Astrocyte (in vitro differentiated cells and primary cell): Measurements from ENCODE around the gene RBM20. TPM values are rescaled to one million over a fixed set of nuclear protein-coding genes. Genes with fewer than 3 reads are reported as not detected.

Experiments
- DNase-seq: peaks from one replicate; pipeline ENCODE4 v3.0.0-alpha.2; 2010; ENCODE audit warnings: low read depth
- FAIRE-seq: peaks from 2 replicates; lab custom pipeline; 2011; peaks lifted over from hg19 to GRCh38; lab: Jason Lieb, UNC
- H2AFZ ChIP-seq: 2 replicates; pipeline ENCODE4 v1.6.0; 2012; ENCODE audit warnings: low read depth, low read length, inconsistent platforms
- H3K27ac ChIP-seq: 2 replicates; pipeline ENCODE4 v1.5.1; 2011; ENCODE audit warnings: low read depth, low read length, inconsistent platforms
- H3K27me3 ChIP-seq: 2 replicates; pipeline ENCODE4 v1.6.0; 2011; ENCODE audit warnings: low read length, inconsistent platforms; ENCODE audit not compliant: insufficient read depth
- H3K36me3 ChIP-seq: 2 replicates; pipeline ENCODE4 v1.5.1; 2011; ENCODE audit warnings: low read length, inconsistent platforms; ENCODE audit not compliant: insufficient read depth
- H3K4me1 ChIP-seq: 2 replicates; pipeline ENCODE4 v1.5.1; 2011; ENCODE audit warnings: low read length, inconsistent platforms; ENCODE audit not compliant: insufficient read depth
- H3K4me2 ChIP-seq: 2 replicates; pipeline ENCODE4 v1.6.0; 2012; ENCODE audit warnings: low read length, inconsistent platforms
- H3K4me3 ChIP-seq: 2 replicates; pipeline ENCODE4 v1.5.1; 2011; ENCODE audit warnings: low read depth, mild to moderate bottlenecking, low read length, inconsistent platforms; ENCODE audit not compliant: insufficient read depth
- H3K79me2 ChIP-seq: 2 replicates; pipeline ENCODE4 v1.6.0; 2012; ENCODE audit warnings: mild to moderate bottlenecking, low read length, inconsistent platforms; ENCODE audit not compliant: insufficient read depth
- H3K9ac ChIP-seq: 2 replicates; pipeline ENCODE4 v1.6.0; 2012; ENCODE audit warnings: mild to moderate bottlenecking, low read length, inconsistent platforms
- H3K9me3 ChIP-seq: 2 replicates; pipeline ENCODE4 v1.5.1; 2012; ENCODE audit warnings: low read depth, mild to moderate bottlenecking, low read length, inconsistent platforms; ENCODE audit not compliant: insufficient read depth
- H4K20me1 ChIP-seq: 2 replicates; pipeline ENCODE4 v1.6.0; 2012; ENCODE audit warnings: low read length, inconsistent platforms; ENCODE audit not compliant: insufficient read depth
- H3K27ac Mint-ChIP-seq: one replicate; pipeline ENCODE4 v1.8.0; 2021; ENCODE audit warnings: mild to moderate bottlenecking, mixed read lengths; ENCODE audit not compliant: unreplicated experiment
- H3K27me3 Mint-ChIP-seq: one replicate; pipeline ENCODE4 v1.8.0; 2021; ENCODE audit warnings: low read depth, mixed read lengths; ENCODE audit not compliant: unreplicated experiment
- H3K36me3 Mint-ChIP-seq: one replicate; pipeline ENCODE4 v1.8.0; 2021; ENCODE audit warnings: low read depth, mixed read lengths; ENCODE audit not compliant: unreplicated experiment
- H3K4me1 Mint-ChIP-seq: one replicate; pipeline ENCODE4 v1.8.0; 2021; ENCODE audit warnings: low read depth, mixed read lengths; ENCODE audit not compliant: unreplicated experiment
- H3K4me3 Mint-ChIP-seq: one replicate; pipeline ENCODE4 v1.8.0; 2021; ENCODE audit warnings: mild to moderate bottlenecking, moderate library complexity, mixed read lengths; ENCODE audit not compliant: unreplicated experiment
- H3K9me3 Mint-ChIP-seq: one replicate; pipeline ENCODE4 v1.8.0; 2021; ENCODE audit warnings: mild to moderate bottlenecking, mixed read lengths; ENCODE audit not compliant: unreplicated experiment
- EZH2 ChIP-seq: IDR thresholded peaks from 2 replicates; pipeline ENCODE4 v1.6.1; 2012; ENCODE audit warnings: mild to moderate bottlenecking, low read length, inconsistent platforms; ENCODE audit not compliant: insufficient read depth
- total RNA-seq: library from RNA; stranded (reverse); gene quantifications from 2 replicates; pipeline ENCODE4 v1.2.1, GENCODE V29; 2021
- TF ChIP-seq, protein P1 (sequence below): IDR thresholded peaks from 2 replicates; pipeline ENCODE4 v1.5.1; 2011; ENCODE audit warnings: low read depth, mild to moderate bottlenecking, inconsistent platforms, low read length, moderate library complexity; ENCODE audit not compliant: insufficient read depth

The RBM20 gene
- total RNA-seq, 1 donor from 2014 or later = 1.5 TPM

DNA sequence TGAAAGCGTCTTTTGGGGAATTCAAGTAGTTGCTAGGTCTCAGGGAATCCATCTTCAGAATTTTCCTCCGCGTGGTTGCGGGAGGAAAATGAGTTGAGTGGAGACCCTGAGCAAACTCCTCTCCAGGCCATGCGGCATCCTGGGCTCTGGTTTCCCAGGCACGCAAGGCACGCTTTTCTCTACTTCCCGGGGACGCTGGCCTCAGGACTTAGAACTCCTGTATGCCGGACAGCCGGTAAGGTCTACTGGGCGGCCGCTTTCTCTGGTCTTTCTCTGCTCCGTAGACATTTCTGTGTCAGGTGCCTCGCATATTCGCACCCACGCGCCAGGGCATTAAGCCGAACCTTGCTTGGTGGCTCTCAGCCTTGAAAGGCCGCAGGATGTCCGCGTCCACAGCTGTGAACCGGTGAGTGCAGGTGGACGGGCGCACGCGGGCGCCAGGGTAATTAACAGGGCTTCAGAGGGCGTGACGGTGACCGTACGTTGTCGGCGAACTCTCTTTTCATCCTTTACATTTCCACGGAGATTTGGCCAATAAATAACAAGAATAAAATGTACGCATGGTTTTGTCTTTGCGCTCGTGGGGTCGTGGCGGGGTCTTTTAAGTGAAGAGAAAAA is 992 bp upstream of the RBM20 start:
- Mint-ChIP-seq H3K9me3 (no peaks in the 10 kb centered on the region), H3K4me3 (peak overlapping the region; percentile 81), H3K4me1 (peaks cover 10% of the 10 kb centered on the region), H3K36me3 (peaks cover 2% of the 10 kb centered on the region), H3K27me3 (peaks cover 18% of the 10 kb centered on the region), H3K27ac (peak overlapping the region; percentile 69)
- FAIRE-seq (no peak), DNase-seq (no peak)
- Histone ChIP-seq H3K9ac (peak overlapping the region; percentile 51), H3K27me3 (peaks cover 16% of the 10 kb centered on the region), H3K4me1 (peaks cover 17% of the 10 kb centered on the region), H3K36me3 (no peaks in the 10 kb centered on the region), H3K79me2 (no peaks in the 10 kb centered on the region), H2AFZ (peak overlapping the region; percentile 91), H3K9me3 (no peaks in the 10 kb centered on the region), H3K4me2 (peak overlapping the region; percentile 90), H3K27ac (no peak overlapping the region), H4K20me1 (no peaks in the 10 kb centered on the region), H3K4me3 (peak overlapping the region; percentile 62)
- peak; percentile 71 for TF ChIP-seq EZH2
- TF ChIP-seq, protein P1, sequence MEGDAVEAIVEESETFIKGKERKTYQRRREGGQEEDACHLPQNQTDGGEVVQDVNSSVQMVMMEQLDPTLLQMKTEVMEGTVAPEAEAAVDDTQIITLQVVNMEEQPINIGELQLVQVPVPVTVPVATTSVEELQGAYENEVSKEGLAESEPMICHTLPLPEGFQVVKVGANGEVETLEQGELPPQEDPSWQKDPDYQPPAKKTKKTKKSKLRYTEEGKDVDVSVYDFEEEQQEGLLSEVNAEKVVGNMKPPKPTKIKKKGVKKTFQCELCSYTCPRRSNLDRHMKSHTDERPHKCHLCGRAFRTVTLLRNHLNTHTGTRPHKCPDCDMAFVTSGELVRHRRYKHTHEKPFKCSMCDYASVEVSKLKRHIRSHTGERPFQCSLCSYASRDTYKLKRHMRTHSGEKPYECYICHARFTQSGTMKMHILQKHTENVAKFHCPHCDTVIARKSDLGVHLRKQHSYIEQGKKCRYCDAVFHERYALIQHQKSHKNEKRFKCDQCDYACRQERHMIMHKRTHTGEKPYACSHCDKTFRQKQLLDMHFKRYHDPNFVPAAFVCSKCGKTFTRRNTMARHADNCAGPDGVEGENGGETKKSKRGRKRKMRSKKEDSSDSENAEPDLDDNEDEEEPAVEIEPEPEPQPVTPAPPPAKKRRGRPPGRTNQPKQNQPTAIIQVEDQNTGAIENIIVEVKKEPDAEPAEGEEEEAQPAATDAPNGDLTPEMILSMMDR = no peak

DNA sequence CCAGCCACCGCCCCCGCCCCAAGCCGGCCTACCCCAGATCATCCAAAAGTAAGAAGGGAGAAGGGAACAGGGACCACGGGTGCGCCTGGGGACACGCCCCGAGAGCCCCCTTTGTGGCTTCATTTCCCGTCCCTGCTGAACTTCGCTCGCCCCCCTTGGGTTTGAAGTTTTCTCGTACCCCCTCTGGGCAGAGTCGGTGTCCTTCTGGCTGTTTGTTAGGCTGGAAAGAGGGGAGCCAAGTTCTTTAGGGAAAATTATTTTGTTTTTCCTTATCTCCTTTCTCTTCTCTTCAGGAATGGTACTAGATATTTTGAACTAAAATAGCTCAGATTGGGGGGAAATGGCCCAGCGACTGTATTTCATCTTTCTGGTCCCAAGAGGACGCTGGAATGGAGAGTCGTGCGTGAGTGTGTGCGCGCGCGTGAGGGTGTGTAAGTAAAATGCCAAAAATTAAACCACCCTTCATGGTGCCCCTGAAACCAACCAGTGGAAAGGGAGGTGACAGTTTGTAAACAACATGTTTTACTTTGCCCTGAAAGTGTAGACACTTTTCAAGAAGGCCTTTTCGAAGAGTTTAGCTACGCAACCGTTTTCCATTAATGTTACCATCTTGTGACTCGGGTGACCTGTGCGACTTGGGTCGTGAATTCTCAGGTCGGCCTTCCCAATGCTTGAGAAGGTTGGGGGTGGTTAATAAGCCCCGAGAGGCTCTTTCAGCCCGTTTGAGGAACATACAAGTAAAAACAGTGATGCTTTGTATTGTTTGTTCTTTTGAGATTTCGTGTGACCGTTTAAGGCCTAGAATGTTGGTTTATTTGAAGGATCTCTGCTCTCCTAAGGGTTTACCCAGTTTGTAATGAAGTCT is 694 bp downstream of the RBM20 start:
- H2AFZ ChIP-seq = peak overlapping the region; percentile 91

More for the DNA sequence above, 694 bp downstream of the RBM20 start:
- Histone ChIP-seq H3K27me3 (peaks cover 16% of the 10 kb centered on the region), H3K9me3 (no peaks in the 10 kb centered on the region), H3K4me3 (peak overlapping the region; percentile 62), H3K79me2 (no peaks in the 10 kb centered on the region), H4K20me1 (no peaks in the 10 kb centered on the region), H3K27ac (no peak overlapping the region), H3K4me2 (peak overlapping the region; percentile 90), H3K9ac (peak overlapping the region; percentile 51), H3K36me3 (no peaks in the 10 kb centered on the region), H3K4me1 (peaks cover 17% of the 10 kb centered on the region)
- Mint-ChIP-seq H3K4me3 (peak overlapping the region; percentile 87), H3K4me1 (peaks cover 18% of the 10 kb centered on the region), H3K36me3 (no peaks in the 10 kb centered on the region), H3K9me3 (no peaks in the 10 kb centered on the region), H3K27me3 (peaks cover 18% of the 10 kb centered on the region), H3K27ac (peak overlapping the region; percentile 66)
- DNase-seq = no peak
- peak; percentile 14 for TF ChIP-seq EZH2
- TF ChIP-seq, protein P1 = no peak
- FAIRE-seq = no peak
